ELR (cell line): Measurements from ENCODE around the gene KCNJ11.
A peak's percentile ranks its signal among the peaks of the same experiment; 100 is the strongest.

Experiments used
- DNase-seq: peaks from one replicate; pipeline ENCODE4 v3.0.0-alpha.2; 2015; ENCODE audit warnings: low read depth

The KCNJ11 gene

GRCh38 chr11:17353821-17354600, 34.4 kb downstream of the KCNJ11 start:
- peak; percentile 22 for DNase-seq

GRCh38 chr11:17352950-17353820, 35.3 kb downstream of the KCNJ11 start:
- peak; percentile 86 for DNase-seq

GRCh38 chr11:17351510-17352176, 36.8 kb downstream of the KCNJ11 start, which contains the start of gene NCR3LG1:
NCR3LG1 (plus strand) TSS chr11:17351800; CDS start chr11:17351970, 170 bp downstream.
- peak; percentile 75 for DNase-seq

GRCh38 chr11:17351172-17351509, 37.3 kb downstream of the KCNJ11 start:
- DNase-seq = no peak

- peak; percentile 51 for DNase-seq
These were observed 37.8 kb downstream of the KCNJ11 start for GRCh38 chr11:17350455-17351171.

GRCh38 chr11:17347676-17348075, 40.8 kb downstream of the KCNJ11 start:
- DNase-seq = peak; percentile 13

- DNase-seq = peak; percentile 82
These were observed 44.6 kb downstream of the KCNJ11 start for GRCh38 chr11:17343907-17344306.

GRCh38 chr11:17343257-17343656, 45.2 kb downstream of the KCNJ11 start:
- DNase-seq = peak; percentile 4
